GM18519 (cell line): ENCODE measurements around the gene PCDHGA5.
A peak's percentile ranks its signal among the peaks of the same experiment; 100 is the strongest.
"Not testable (repeated sequence)": the region's sequence is repeated elsewhere in the genome, so short reads cannot be mapped to it uniquely, and the experiment has no call there.

Source experiments
- ATAC-seq: cut with Tn5 transposase; IDR thresholded peaks from one replicate; pipeline ENCODE4 v1.9.1; 2021; ENCODE audit warnings: mild to moderate bottlenecking, moderate library complexity; ENCODE audit not compliant: unreplicated experiment, low FRiP score

PCDHGA5 gene

GRCh38 chr5:141349917-141350619 lies 13.9 kb upstream of the PCDHGA5 start, which contains the start of gene PCDHGB1:
Gene PCDHGB1, plus strand, starts transcription at chr5:141350099. Its CDS starts 162 bp downstream, at chr5:141350261.
- ATAC-seq: peak; percentile 97

GRCh38 chr5:141351591-141351990 lies 12.4 kb upstream of the PCDHGA5 start:
- ATAC-seq: no peak

GRCh38 chr5:141354900-141355469 lies 9.0 kb upstream of the PCDHGA5 start, which contains the start of gene PCDHGA4:
Gene PCDHGA4, plus strand, starts transcription at chr5:141355021. Its CDS starts 87 bp downstream, at chr5:141355108.
- no peak for ATAC-seq

- ATAC-seq: no peak
These were observed 8.3 kb upstream of the PCDHGA5 start for GRCh38 chr5:141355641-141356040.

- no peak for ATAC-seq
These were observed 7.8 kb upstream of the PCDHGA5 start for GRCh38 chr5:141356133-141356532.

- ATAC-seq: no peak
These were observed 7.0 kb upstream of the PCDHGA5 start for GRCh38 chr5:141356950-141357349.

GRCh38 chr5:141359790-141360426 lies 4.1 kb upstream of the PCDHGA5 start, which contains the start of gene PCDHGB2:
Gene PCDHGB2, plus strand, starts transcription at chr5:141359994. Its CDS starts 142 bp downstream, at chr5:141360136.
- no peak for ATAC-seq

- ATAC-seq: no peak
These were observed 3.3 kb upstream of the PCDHGA5 start for GRCh38 chr5:141360685-141361084.

- no peak for ATAC-seq
These were observed 1.2 kb upstream of the PCDHGA5 start for GRCh38 chr5:141362719-141363118.

- no peak for ATAC-seq
These were observed 2.3 kb downstream of the PCDHGA5 start for GRCh38 chr5:141366016-141366896.

- ATAC-seq: peak; percentile 96
These were observed 6.3 kb downstream of the PCDHGA5 start, which contains the start of gene PCDHGB3 for GRCh38 chr5:141369994-141370848. Gene PCDHGB3, plus strand, starts transcription at chr5:141370242. Its CDS starts 153 bp downstream, at chr5:141370395.

- ATAC-seq: no peak
These were observed 7.9 kb downstream of the PCDHGA5 start for GRCh38 chr5:141371572-141372475.

GRCh38 chr5:141373673-141374317 lies 9.8 kb downstream of the PCDHGA5 start, which contains the start of gene PCDHGA6:
Gene PCDHGA6, plus strand, starts transcription at chr5:141373891. Its CDS starts 193 bp downstream, at chr5:141374084.
- ATAC-seq: no peak

- ATAC-seq: no peak
These were observed 10.7 kb downstream of the PCDHGA5 start for GRCh38 chr5:141374627-141375026.

- not testable (repeated sequence) for ATAC-seq
These were observed 11.6 kb downstream of the PCDHGA5 start for GRCh38 chr5:141375444-141376155.

- ATAC-seq: no peak
These were observed 18.7 kb downstream of the PCDHGA5 start, which contains the start of gene PCDHGA7 for GRCh38 chr5:141382469-141383294. Gene PCDHGA7, plus strand, starts transcription at chr5:141382742. Its CDS starts 158 bp downstream, at chr5:141382900.
